Measurements from ENCODE around the gene TRIM49D2.
"Not testable (repeated sequence)": the region's sequence is repeated elsewhere in the genome, so short reads cannot be mapped to it uniquely, and the experiment has no call there.

GRCh38 chr11:89965737-89966136, 41.9 kb downstream of the TRIM49D2 start, which contains the start of gene TRIM64:
- not testable (repeated sequence) for TF ChIP-seq CTCF (IDR thresholded peaks at IDR 0.05; ENCODE audit: borderline replicate concordance, extremely low read depth, low read length, poor library complexity, severe bottlenecking); EZH2 (IDR thresholded peaks at IDR 0.05; ENCODE audit: borderline replicate concordance, low read depth, low read length, severe bottlenecking)

Data from DND-41 (cell line).